GM23248 (cell line): ENCODE data around the gene APOBEC3G. TPM values are rescaled to one million over a fixed set of nuclear protein-coding genes. Genes with fewer than 3 reads are reported as not detected.

ENCODE experiments used
- DNase-seq: peaks from one replicate; pipeline ENCODE4 v3.0.0-alpha.2; 2015
- H2AFZ ChIP-seq: fragments of 200-600 bp; sonication (generic); 2 replicates; pipeline ENCODE4 v1.6.1; 2016; ENCODE audit warnings: antibody characterized with exemption
- H3F3A ChIP-seq: fragments of 200-600 bp; sonication (generic); 2 replicates; pipeline ENCODE4 v1.6.1; 2016; ENCODE audit warnings: mild to moderate bottlenecking, antibody characterized with exemption, mixed run types; ENCODE audit not compliant: insufficient read depth
- H3K27ac ChIP-seq: fragments of 200-600 bp; sonication (generic); 2 replicates; pipeline ENCODE4 v1.5.1; 2016; ENCODE audit warnings: mild to moderate bottlenecking
- H3K27me3 ChIP-seq: fragments of 200-600 bp; sonication (generic); replicated peaks from 2 replicates; pipeline ENCODE4 v1.6.1; 2016; ENCODE audit warnings: mild to moderate bottlenecking; ENCODE audit not compliant: insufficient read depth
- H3K36me3 ChIP-seq: fragments of 200-600 bp; sonication (generic); 2 replicates; pipeline ENCODE4 v1.6.1; 2016; ENCODE audit warnings: low read depth, mild to moderate bottlenecking
- H3K4me1 ChIP-seq: fragments of 200-600 bp; sonication (generic); 2 replicates; pipeline ENCODE4 v1.6.1; 2016; ENCODE audit warnings: mild to moderate bottlenecking; ENCODE audit not compliant: insufficient read depth
- H3K4me2 ChIP-seq: fragments of 200-600 bp; sonication (generic); one replicate; pipeline ENCODE4 v1.6.1; 2016; ENCODE audit warnings: mild to moderate bottlenecking; ENCODE audit not compliant: unreplicated experiment
- H3K4me3 ChIP-seq: fragments of 200-600 bp; sonication (generic); 2 replicates; pipeline ENCODE4 v1.5.1; 2016; ENCODE audit warnings: mild to moderate bottlenecking
- H3K79me2 ChIP-seq: fragments of 200-600 bp; sonication (generic); 2 replicates; pipeline ENCODE4 v1.6.1; 2016; ENCODE audit warnings: mild to moderate bottlenecking; ENCODE audit not compliant: insufficient read depth
- H3K9ac ChIP-seq: fragments of 200-600 bp; sonication (generic); 2 replicates; pipeline ENCODE4 v1.6.1; 2016; ENCODE audit warnings: mild to moderate bottlenecking
- H3K9me2 ChIP-seq: fragments of 200-600 bp; sonication (generic); 2 replicates; pipeline ENCODE4 v1.6.1; 2016; ENCODE audit warnings: mixed run types, mild to moderate bottlenecking, moderate library complexity; ENCODE audit not compliant: insufficient read depth
- H3K9me3 ChIP-seq: fragments of 200-600 bp; sonication (generic); one replicate; pipeline ENCODE4 v1.6.1; 2017; ENCODE audit warnings: low read depth
- H4K20me1 ChIP-seq: fragments of 200-600 bp; sonication (generic); 2 replicates; pipeline ENCODE4 v1.6.0; 2016; ENCODE audit not compliant: insufficient read depth
- EZH2 ChIP-seq: fragments of 200-600 bp; sonication (generic); IDR thresholded peaks from 2 replicates; pipeline ENCODE4 v1.6.1; 2018; ENCODE audit warnings: antibody characterized with exemption, mild to moderate bottlenecking; ENCODE audit not compliant: insufficient read depth, poor library complexity, severe bottlenecking
- EZH2phosphoT487 ChIP-seq: fragments of 200-600 bp; sonication (generic); IDR thresholded peaks from 2 replicates; pipeline ENCODE4 v1.6.1; 2018; ENCODE audit warnings: antibody characterized with exemption, moderate library complexity, mild to moderate bottlenecking, low read depth; ENCODE audit not compliant: insufficient read depth
- WGBS, 2 experiments: methylation state at CpG; one replicate each; pipeline ENCODE4 v1.1.6; 2015 to 2017; ENCODE audit warnings: low lambda C conversion rate in 2 of 2, low coverage in 1 of 2; ENCODE audit errors: missing lambda C conversion rate in 2 of 2; 5-methylcytosine and 5-hydroxymethylcytosine counted together
- in situ Hi-C: fragments of 300-500 bp; cut with MboI; formaldehyde crosslinking; loops from 2 replicates; pipeline ENCODE4 v1.15.0; 2020
- polyA plus RNA-seq: library from polyadenylated mRNA; unstranded; fragments of >200 nt; fragmentation: Nextera tagmentation; extraction: Ambion mirVana; gene quantifications from 2 replicates; pipeline ENCODE4 v1.2.1, GENCODE V29; 2016
- total RNA-seq: library from RNA; depleted of rRNA; stranded (reverse); fragments of >200 nt; shearing (Covaris generic); gene quantifications from 2 replicates; pipeline ENCODE4 v1.2.3, GENCODE V29; 2014

The APOBEC3G gene
- total and polyA plus RNA-seq, 2 experiments from 2014 or later, result 5.2 to 7.5 TPM

DNA sequence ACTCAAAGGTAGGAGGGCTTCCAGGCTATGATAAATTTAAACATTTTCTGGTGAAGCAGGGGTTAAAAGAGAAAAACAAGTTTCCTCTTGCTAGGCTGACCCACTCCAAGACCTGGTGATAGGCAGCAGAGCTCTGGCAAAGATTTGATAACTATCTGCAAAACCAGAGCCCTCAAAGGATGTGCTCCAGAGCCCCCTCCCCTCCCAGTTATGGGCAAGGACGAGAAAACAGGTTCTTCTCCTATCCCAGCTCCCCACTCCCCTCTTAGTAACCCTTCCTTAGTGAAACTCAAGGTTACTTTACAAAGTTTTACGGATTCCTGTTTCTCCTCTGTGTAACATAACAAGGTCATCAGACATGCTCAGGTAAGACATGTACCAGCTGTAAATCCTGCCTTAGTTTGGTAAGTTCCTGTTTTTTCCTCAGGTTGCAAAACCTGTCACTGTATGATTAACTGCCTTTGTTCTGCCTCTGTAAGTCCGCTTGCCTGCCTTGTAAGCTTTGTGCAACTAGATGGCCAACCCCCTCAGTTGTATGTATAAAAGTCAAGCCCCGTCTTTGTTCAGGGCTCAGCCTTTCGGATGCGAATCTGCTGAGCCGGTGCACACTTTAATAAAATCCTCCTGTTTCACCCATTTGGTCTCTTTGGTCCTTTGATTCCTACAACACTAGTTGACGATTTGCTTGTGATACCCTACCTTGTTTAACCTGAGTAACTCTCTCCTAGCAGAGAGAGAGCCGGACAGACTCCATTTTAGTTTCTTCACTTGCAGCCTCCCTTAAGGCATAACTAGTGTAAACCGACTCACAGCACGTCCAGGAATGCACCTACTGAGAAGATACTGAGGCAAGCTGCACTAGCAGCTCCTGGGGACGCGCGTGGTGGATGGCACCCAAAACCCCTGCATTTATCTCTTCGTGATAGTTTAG lies 33.8 kb downstream of the APOBEC3G start:
- in situ Hi-C loops, result loop anchor here (10.0 kb wide), 1 partner anchor 236 kb away; the partner anchor contains the start of gene CBX6
- Histone ChIP-seq H3K9ac (no peak overlapping the region), H3K36me3 (no peaks in the 10 kb centered on the region), H3F3A (no peaks in the 10 kb centered on the region), H3K27ac (no peak overlapping the region), H4K20me1 (no peaks in the 10 kb centered on the region), H2AFZ (no peak overlapping the region), H3K4me2 (no peak overlapping the region), H3K4me3 (no peak overlapping the region), H3K4me1 (no peaks in the 10 kb centered on the region), H3K9me2 (no peaks in the 10 kb centered on the region), H3K9me3 (no peaks in the 10 kb centered on the region), H3K79me2 (no peaks in the 10 kb centered on the region), H3K27me3 (peaks cover 19% of the 10 kb centered on the region)
- no peak for DNase-seq
- no peak for TF ChIP-seq EZH2
- TF ChIP-seq EZH2phosphoT487, result no peak
- WGBS, 2 experiments, result 31% methylated on average over 15 of the region's 15 CpGs

- H2AFZ ChIP-seq, result no peak overlapping the region
- DNase-seq, result no peak
- no peaks in the 10 kb centered on the region for H3K36me3 ChIP-seq
- H3F3A ChIP-seq, result no peaks in the 10 kb centered on the region
- no peak overlapping the region for H3K9ac ChIP-seq
- 29 to 35% methylated on average over 6 of the region's 6 CpGs for WGBS, 2 experiments
- no peaks in the 10 kb centered on the region for H3K9me3 ChIP-seq
- in situ Hi-C loops, result loop anchor here (10.0 kb wide), 1 partner anchor 239 kb away; the partner anchor contains the start of gene CBX6
- no peaks in the 10 kb centered on the region for H3K4me1 ChIP-seq
- H3K4me2 ChIP-seq, result no peak overlapping the region
- H4K20me1 ChIP-seq, result no peaks in the 10 kb centered on the region
- peaks cover 22% of the 10 kb centered on the region for H3K27me3 ChIP-seq
- H3K9me2 ChIP-seq, result no peaks in the 10 kb centered on the region
- H3K27ac ChIP-seq, result no peak overlapping the region
- H3K4me3 ChIP-seq, result no peak overlapping the region
- H3K79me2 ChIP-seq, result no peaks in the 10 kb centered on the region
- no peak for TF ChIP-seq EZH2
- no peak for TF ChIP-seq EZH2phosphoT487
Observed at GRCh38 chr22:39114112-39114511, 37.0 kb downstream of the APOBEC3G start.

DNA sequence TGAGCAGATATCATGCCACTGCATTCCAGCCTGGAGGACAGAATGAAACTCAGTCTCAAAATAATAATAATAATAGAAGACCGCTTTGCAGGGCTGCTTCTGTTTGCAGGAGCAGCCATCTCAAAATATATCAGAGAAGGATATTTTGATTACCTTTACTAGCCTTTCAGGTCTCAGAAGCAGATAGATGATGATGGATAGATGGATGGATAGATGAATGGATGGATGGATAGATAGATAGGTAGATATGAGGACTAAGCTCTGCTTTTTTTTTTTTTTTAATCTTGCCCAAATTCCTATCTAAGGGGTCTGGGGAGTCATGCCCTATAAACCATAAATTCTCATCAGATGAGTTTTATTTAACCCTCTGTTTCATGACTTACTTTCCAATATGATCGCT lies 38.5 kb downstream of the APOBEC3G start:
- H3K9me3 ChIP-seq, result no peaks in the 10 kb centered on the region
- H3K79me2 ChIP-seq, result no peaks in the 10 kb centered on the region
- DNase-seq, result no peak
- no peak overlapping the region for H2AFZ ChIP-seq
- no peaks in the 10 kb centered on the region for H3F3A ChIP-seq
- no peak overlapping the region for H3K4me3 ChIP-seq
- no peaks in the 10 kb centered on the region for H3K9me2 ChIP-seq
- in situ Hi-C loops, result loop anchor here (10.0 kb wide), 1 partner anchor 241 kb away; the partner anchor contains the start of gene CBX6
- H3K36me3 ChIP-seq, result no peaks in the 10 kb centered on the region
- no peak overlapping the region for H3K27ac ChIP-seq
- 88 to 95% methylated on average over 2 of the region's 2 CpGs for WGBS, 2 experiments
- no peaks in the 10 kb centered on the region for H4K20me1 ChIP-seq
- TF ChIP-seq EZH2 (no peak), EZH2phosphoT487 (no peak)
- H3K4me2 ChIP-seq, result no peak overlapping the region
- H3K4me1 ChIP-seq, result no peaks in the 10 kb centered on the region
- peaks cover 22% of the 10 kb centered on the region for H3K27me3 ChIP-seq
- H3K9ac ChIP-seq, result no peak overlapping the region

- TF ChIP-seq EZH2phosphoT487 (no peak), EZH2 (no peak)
- no peaks in the 10 kb centered on the region for H3K4me1 ChIP-seq
- no peak for DNase-seq
- H4K20me1 ChIP-seq, result no peaks in the 10 kb centered on the region
- in situ Hi-C loops, result loop anchor here (10.0 kb wide), 1 partner anchor 241 kb away; the partner anchor contains the start of gene CBX6
- H3F3A ChIP-seq, result no peaks in the 10 kb centered on the region
- H3K27me3 ChIP-seq, result peaks cover 22% of the 10 kb centered on the region
- H2AFZ ChIP-seq, result no peak overlapping the region
- no peaks in the 10 kb centered on the region for H3K9me2 ChIP-seq
- 52 to 54% methylated on average over 9 of the region's 9 CpGs for WGBS, 2 experiments
- no peak overlapping the region for H3K9ac ChIP-seq
- no peak overlapping the region for H3K27ac ChIP-seq
- H3K4me2 ChIP-seq, result no peak overlapping the region
- H3K9me3 ChIP-seq, result no peaks in the 10 kb centered on the region
- H3K4me3 ChIP-seq, result no peak overlapping the region
- no peaks in the 10 kb centered on the region for H3K79me2 ChIP-seq
- H3K36me3 ChIP-seq, result no peaks in the 10 kb centered on the region
Observed at GRCh38 chr22:39115977-39116621, 39.0 kb downstream of the APOBEC3G start.
